ENCODE results near the gene SPATA22. TPM values are rescaled to one million over a fixed set of nuclear protein-coding genes. Genes with fewer than 3 reads are reported as not detected.
"Not testable (repeated sequence)": the region's sequence is repeated elsewhere in the genome, so short reads cannot be mapped to it uniquely, and the experiment has no call there.

SPATA22 gene
- total and polyA plus RNA-seq, 9 of the 15 experiments (the other 6 are each of a cell fraction or from before 2014, with no cell fraction given) = 0.17 to 0.77 (median 0.44) TPM

DNA sequence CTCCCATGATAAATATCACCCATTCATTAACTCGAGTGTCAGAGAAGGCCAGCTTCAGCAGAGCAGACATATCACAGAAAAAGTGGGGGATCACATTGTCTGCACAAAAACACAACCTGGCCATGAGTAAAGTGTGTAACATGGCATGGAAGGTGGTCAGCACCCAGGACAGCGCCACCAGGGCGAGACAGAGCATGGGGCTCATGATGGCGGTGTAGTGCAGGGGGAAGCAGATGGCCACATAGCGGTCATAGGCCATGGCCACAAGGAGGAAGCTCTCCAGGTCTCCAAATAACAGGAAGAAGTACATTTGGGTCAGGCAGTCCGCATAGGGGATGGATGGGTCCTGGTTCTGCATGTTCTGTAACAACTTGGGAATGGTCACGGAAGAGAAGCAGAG, 73.8 kb downstream of the SPATA22 start:
- H3K36me3 ChIP-seq (ENCODE audit: control insufficient read depth, insufficient read depth, low read length); H4K20me1 ChIP-seq (replicated peaks; ENCODE audit: control insufficient read depth, insufficient read depth, low read length); CTCF ChIA-PET (ENCODE audit: low intra/inter-chr PET ratio); H3K9me1 ChIP-seq (ENCODE audit: control insufficient read depth, insufficient read depth, low read length); H3K27me3 ChIP-seq (ENCODE audit: control insufficient read depth in 2 of 2, insufficient read depth in 2 of 2, low read length in 2 of 2); intact Hi-C loops (cut with micrococcal nuclease); H3K9me3 ChIP-seq (replicated peaks; ENCODE audit: control insufficient read depth, insufficient read depth, low read depth, low read length); H3K4me2 ChIP-seq (ENCODE audit: insufficient read depth, low read length); FAIRE-seq; H3K4me1 ChIP-seq (replicated peaks in 1 of 2; ENCODE audit: control insufficient read depth in 2 of 2, insufficient read depth in 2 of 2, low read length in 2 of 2); H3K27ac ChIP-seq (ENCODE audit: extremely low read depth, low read depth, low read length); BruUV-seq (replicated peaks); H3K4me3 ChIP-seq; H2AFZ ChIP-seq (ENCODE audit: low read depth, low read length); H3K9ac ChIP-seq (ENCODE audit: insufficient read depth in 1 of 2, low read depth in 2 of 2, low read length in 2 of 2); in situ Hi-C loops (cut with MboI); H3K79me2 ChIP-seq (ENCODE audit: control insufficient read depth, insufficient read depth, low read length): not testable (repeated sequence)
- DNase-seq (ENCODE audit: extremely low read depth in 1 of 4, low spot score in 3 of 4) (peak in 1 of 4 experiments; percentile 6), ATAC-seq (peak; percentile 66; the same call in 2 of the 3 replicates)
- TF ChIP-seq EHMT2 (IDR thresholded peaks at IDR 0.05) (peak; percentile 94), MIER1 (IDR thresholded peaks at IDR 0.05; ENCODE audit: low read depth) (peak; percentile 80)
- TF ChIP-seq, protein P1, sequence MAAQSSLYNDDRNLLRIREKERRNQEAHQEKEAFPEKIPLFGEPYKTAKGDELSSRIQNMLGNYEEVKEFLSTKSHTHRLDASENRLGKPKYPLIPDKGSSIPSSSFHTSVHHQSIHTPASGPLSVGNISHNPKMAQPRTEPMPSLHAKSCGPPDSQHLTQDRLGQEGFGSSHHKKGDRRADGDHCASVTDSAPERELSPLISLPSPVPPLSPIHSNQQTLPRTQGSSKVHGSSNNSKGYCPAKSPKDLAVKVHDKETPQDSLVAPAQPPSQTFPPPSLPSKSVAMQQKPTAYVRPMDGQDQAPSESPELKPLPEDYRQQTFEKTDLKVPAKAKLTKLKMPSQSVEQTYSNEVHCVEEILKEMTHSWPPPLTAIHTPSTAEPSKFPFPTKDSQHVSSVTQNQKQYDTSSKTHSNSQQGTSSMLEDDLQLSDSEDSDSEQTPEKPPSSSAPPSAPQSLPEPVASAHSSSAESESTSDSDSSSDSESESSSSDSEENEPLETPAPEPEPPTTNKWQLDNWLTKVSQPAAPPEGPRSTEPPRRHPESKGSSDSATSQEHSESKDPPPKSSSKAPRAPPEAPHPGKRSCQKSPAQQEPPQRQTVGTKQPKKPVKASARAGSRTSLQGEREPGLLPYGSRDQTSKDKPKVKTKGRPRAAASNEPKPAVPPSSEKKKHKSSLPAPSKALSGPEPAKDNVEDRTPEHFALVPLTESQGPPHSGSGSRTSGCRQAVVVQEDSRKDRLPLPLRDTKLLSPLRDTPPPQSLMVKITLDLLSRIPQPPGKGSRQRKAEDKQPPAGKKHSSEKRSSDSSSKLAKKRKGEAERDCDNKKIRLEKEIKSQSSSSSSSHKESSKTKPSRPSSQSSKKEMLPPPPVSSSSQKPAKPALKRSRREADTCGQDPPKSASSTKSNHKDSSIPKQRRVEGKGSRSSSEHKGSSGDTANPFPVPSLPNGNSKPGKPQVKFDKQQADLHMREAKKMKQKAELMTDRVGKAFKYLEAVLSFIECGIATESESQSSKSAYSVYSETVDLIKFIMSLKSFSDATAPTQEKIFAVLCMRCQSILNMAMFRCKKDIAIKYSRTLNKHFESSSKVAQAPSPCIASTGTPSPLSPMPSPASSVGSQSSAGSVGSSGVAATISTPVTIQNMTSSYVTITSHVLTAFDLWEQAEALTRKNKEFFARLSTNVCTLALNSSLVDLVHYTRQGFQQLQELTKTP (IDR thresholded peaks at IDR 0.05; ENCODE audit: low read depth in 1 of 2, partially characterized antibody in 2 of 2) = peak in 1 of 2 experiments; percentile 29
- TF ChIP-seq, protein P2, sequence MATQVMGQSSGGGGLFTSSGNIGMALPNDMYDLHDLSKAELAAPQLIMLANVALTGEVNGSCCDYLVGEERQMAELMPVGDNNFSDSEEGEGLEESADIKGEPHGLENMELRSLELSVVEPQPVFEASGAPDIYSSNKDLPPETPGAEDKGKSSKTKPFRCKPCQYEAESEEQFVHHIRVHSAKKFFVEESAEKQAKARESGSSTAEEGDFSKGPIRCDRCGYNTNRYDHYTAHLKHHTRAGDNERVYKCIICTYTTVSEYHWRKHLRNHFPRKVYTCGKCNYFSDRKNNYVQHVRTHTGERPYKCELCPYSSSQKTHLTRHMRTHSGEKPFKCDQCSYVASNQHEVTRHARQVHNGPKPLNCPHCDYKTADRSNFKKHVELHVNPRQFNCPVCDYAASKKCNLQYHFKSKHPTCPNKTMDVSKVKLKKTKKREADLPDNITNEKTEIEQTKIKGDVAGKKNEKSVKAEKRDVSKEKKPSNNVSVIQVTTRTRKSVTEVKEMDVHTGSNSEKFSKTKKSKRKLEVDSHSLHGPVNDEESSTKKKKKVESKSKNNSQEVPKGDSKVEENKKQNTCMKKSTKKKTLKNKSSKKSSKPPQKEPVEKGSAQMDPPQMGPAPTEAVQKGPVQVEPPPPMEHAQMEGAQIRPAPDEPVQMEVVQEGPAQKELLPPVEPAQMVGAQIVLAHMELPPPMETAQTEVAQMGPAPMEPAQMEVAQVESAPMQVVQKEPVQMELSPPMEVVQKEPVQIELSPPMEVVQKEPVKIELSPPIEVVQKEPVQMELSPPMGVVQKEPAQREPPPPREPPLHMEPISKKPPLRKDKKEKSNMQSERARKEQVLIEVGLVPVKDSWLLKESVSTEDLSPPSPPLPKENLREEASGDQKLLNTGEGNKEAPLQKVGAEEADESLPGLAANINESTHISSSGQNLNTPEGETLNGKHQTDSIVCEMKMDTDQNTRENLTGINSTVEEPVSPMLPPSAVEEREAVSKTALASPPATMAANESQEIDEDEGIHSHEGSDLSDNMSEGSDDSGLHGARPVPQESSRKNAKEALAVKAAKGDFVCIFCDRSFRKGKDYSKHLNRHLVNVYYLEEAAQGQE (IDR thresholded peaks at IDR 0.05; ENCODE audit: borderline replicate concordance) = peak; percentile 97
- TF ChIP-seq, protein P2 (CRISPR knock-in tag; IDR thresholded peaks at IDR 0.05; ENCODE audit: low read depth) = peak; percentile 81; the same call in 1 of the 2 replicates
- POLR2A ChIA-PET = interaction anchor here (0.6 kb wide), 1 partner anchor 385 kb away, joined by 3 read pairs; no protein-coding TSS in a partner anchor
- 0% methylated on average over 5 of the region's 7 CpGs for WGBS (ENCODE audit: insufficient coverage, low coverage, missing lambda C conversion rate)
